GM12878 (cell line): Measurements from ENCODE around the gene DUS2. TPM values are rescaled to one million over a fixed set of nuclear protein-coding genes. Genes with fewer than 3 reads are reported as not detected.

Experiments
- ATAC-seq: fragments of 200-7000 bp; cut with Tn5 transposase; 3 replicates; pipeline ENCODE4 v1.9.1; 2020; ENCODE audit warnings: mild to moderate bottlenecking, moderate library complexity
- BruUV-seq: library from RNA; stranded (reverse); fragments of 400-500 nt; replicated peaks from 2 replicates; lab custom pipeline; 2021; lab: Mats Ljungman, UMichigan
- CTCF ChIA-PET: fragments of 300-600 bp; sonication (Branson Sonifier 250); formaldehyde crosslinking; extraction: SDS; loops from one replicate; lab custom pipeline; 2021; ENCODE audit warnings: inconsistent platforms; lab: Yijun Ruan, JAX
- POLR2A ChIA-PET: fragments of 350-600 bp; formaldehyde crosslinking; extraction: SDS; loops from one replicate; lab custom pipeline; 2021; ENCODE audit warnings: inconsistent platforms; lab: Charles Lee
- RAD21 ChIA-PET: fragments of 300-600 bp; sonication (Branson Sonifier 250); formaldehyde crosslinking; loops from one replicate; lab custom pipeline; 2023; ENCODE audit warnings: antibody characterized with exemption; ENCODE audit not compliant: unreplicated experiment; lab: Charles Lee
- SMC1A ChIA-PET: fragments of 300-600 bp; sonication (Branson Sonifier 250); formaldehyde crosslinking; loops from one replicate; lab custom pipeline; 2023; ENCODE audit not compliant: unreplicated experiment, uncharacterized antibody; lab: Charles Lee
- DNase-seq: peaks from one replicate; pipeline ENCODE4 v3.0.0-alpha.2; 2011; ENCODE audit warnings: low read depth, low spot score
- FAIRE-seq: peaks from 3 replicates; lab custom pipeline; 2011; peaks lifted over from hg19 to GRCh38; lab: Jason Lieb, UNC
- H2AFZ ChIP-seq: 2 replicates; pipeline ENCODE4 v1.6.0; 2011; ENCODE audit warnings: low read depth, low read length, control low read depth; ENCODE audit not compliant: control insufficient read depth
- H3K27ac ChIP-seq: 2 replicates; pipeline ENCODE4 v1.5.1; 2011; ENCODE audit warnings: control low read depth; ENCODE audit not compliant: control insufficient read depth, insufficient read depth
- H3K27me3 ChIP-seq, 2 experiments: replicated peaks in 1 of 2; 2 replicates each; pipeline versions ENCODE4 v1.6.0 to v1.6.1; 2011; ENCODE audit warnings: low read length in 1 of 2; ENCODE audit not compliant: control insufficient read depth in 2 of 2, insufficient read depth in 2 of 2
- H3K36me3 ChIP-seq, 2 experiments: 2 replicates each; pipeline ENCODE4 v1.5.1; 2011; ENCODE audit warnings: low read length in 1 of 2; ENCODE audit not compliant: control insufficient read depth in 2 of 2, insufficient read depth in 2 of 2
- H3K4me1 ChIP-seq: 2 replicates; pipeline ENCODE4 v1.6.1; 2011; ENCODE audit warnings: mild to moderate bottlenecking, low read length, moderate library complexity, mixed read lengths; ENCODE audit not compliant: control insufficient read depth, insufficient read depth
- H3K4me2 ChIP-seq: 2 replicates; pipeline ENCODE4 v1.6.0; 2011; ENCODE audit warnings: control low read depth; ENCODE audit not compliant: control insufficient read depth, insufficient read depth
- H3K4me3 ChIP-seq: fragments of 200-600 bp; sonication (generic); 2 replicates; pipeline ENCODE4 v1.5.1; 2016
- H3K79me2 ChIP-seq: 2 replicates; pipeline ENCODE4 v1.6.0; 2011; ENCODE audit warnings: low read length; ENCODE audit not compliant: control insufficient read depth, insufficient read depth
- H3K9ac ChIP-seq: 2 replicates; pipeline ENCODE4 v1.8.0; 2011; ENCODE audit warnings: low read length, control low read depth, mixed read lengths; ENCODE audit not compliant: control insufficient read depth, insufficient read depth
- H3K9me3 ChIP-seq: replicated peaks from 3 replicates; pipeline ENCODE4 v1.5.1; 2011; ENCODE audit warnings: mild to moderate bottlenecking, low read length; ENCODE audit not compliant: control insufficient read depth, insufficient read depth
- H4K20me1 ChIP-seq: 2 replicates; pipeline ENCODE4 v1.6.0; 2011; ENCODE audit not compliant: control insufficient read depth, insufficient read depth
- MEF2A ChIP-seq: IDR thresholded peaks from 2 replicates; pipeline ENCODE4 v1.6.1; 2011; ENCODE audit warnings: low read depth, mild to moderate bottlenecking, low read length, moderate library complexity; ENCODE audit not compliant: insufficient read depth
- MEF2B ChIP-seq: fragments of 450-650 bp; IDR thresholded peaks from 2 replicates; pipeline ENCODE4 v1.6.1; 2018; ENCODE audit warnings: mild to moderate bottlenecking, moderate library complexity; ENCODE audit not compliant: partially characterized antibody, poor library complexity, severe bottlenecking
- MXI1 ChIP-seq: fragments of 150-350 bp; IDR thresholded peaks from 2 replicates; pipeline ENCODE4 v1.6.1; 2011; ENCODE audit warnings: low read depth, mild to moderate bottlenecking, inconsistent platforms, low read length, improper control_type of control experiment
- NBN ChIP-seq: fragments of 450-650 bp; IDR thresholded peaks from 2 replicates; pipeline ENCODE4 v1.6.1; 2016
- PAX5 ChIP-seq: IDR thresholded peaks from 2 replicates; pipeline ENCODE4 v1.6.1; 2011; ENCODE audit warnings: low read depth, low read length, borderline replicate concordance
- RAD51 ChIP-seq: fragments of 450-650 bp; IDR thresholded peaks from 2 replicates; pipeline ENCODE4 v1.6.1; 2016; ENCODE audit warnings: moderate library complexity, mild to moderate bottlenecking, inconsistent platforms
- RUNX3 ChIP-seq: IDR thresholded peaks from 2 replicates; pipeline ENCODE4 v1.6.1; 2012; ENCODE audit warnings: low read length, inconsistent platforms
- USF2 ChIP-seq: IDR thresholded peaks from 2 replicates; pipeline ENCODE4 v1.6.1; 2011; ENCODE audit warnings: low read depth, low read length, improper control_type of control experiment, borderline replicate concordance
- ZNF384 ChIP-seq: IDR thresholded peaks from 2 replicates; pipeline ENCODE4 v1.6.1; 2012; ENCODE audit warnings: low read depth, mild to moderate bottlenecking, low read length, improper control_type of control experiment, borderline replicate concordance
- WGBS: methylation state at CpG from one replicate; pipeline ENCODE4 v1.1.6; 2016; ENCODE audit warnings: low lambda C conversion rate; ENCODE audit not compliant: insufficient replicate concordance, insufficient coverage; ENCODE audit errors: missing lambda C conversion rate; 5-methylcytosine and 5-hydroxymethylcytosine counted together
- in situ Hi-C: fragments of 300-500 bp; cut with MboI; formaldehyde crosslinking; loops from 9 replicates; pipeline ENCODE4 v1.14.3; 2018; ENCODE audit warnings: mixed read lengths
- intact Hi-C: fragments of 100-400 bp; cut with micrococcal nuclease; formaldehyde crosslinking; loops from one replicate; pipeline ENCODE4 v1.14.2; 2022; ENCODE audit not compliant: unreplicated experiment
- polyA plus RNA-seq, 11 experiments: library from polyadenylated mRNA; depleted of rRNA in 4 of 11; unstranded in 6 of 11; stranded (reverse) in 5 of 11; fragments of >200 nt; fragmentation: Nextera tagmentation in 4 of 11; fragmentation: Illumina TruSeq in 1 of 11; extraction: Ambion mirVana in 4 of 11; extraction: Trizol in 1 of 11; gene quantifications; 1 replicate in 1 of 11; 2 replicates in 10 of 11; pipeline versions ENCODE4 v1.2.1 to v1.2.3, GENCODE V29; 2011 to 2016; ENCODE audit warnings: inconsistent platforms in 2 of 11, missing spikeins in 2 of 11, low read depth in 1 of 11
- total RNA-seq, 4 experiments: library from RNA; depleted of rRNA in 3 of 4; stranded (reverse); fragments of >200 nt in 3 of 4; fragmentation: Illumina TruSeq in 1 of 4; extraction: Trizol in 1 of 4; gene quantifications; 2 replicates each; pipeline versions ENCODE4 v1.2.1 to v1.2.3, GENCODE V29; 2013 to 2021
- TF ChIP-seq, protein P1 (sequence below): IDR thresholded peaks from 2 replicates; pipeline ENCODE4 v1.6.1; 2011; ENCODE audit warnings: borderline replicate concordance, low read depth, mild to moderate bottlenecking, moderate library complexity, mixed read lengths, low read length; ENCODE audit not compliant: insufficient read depth; ENCODE audit errors: extremely low read length
- TF ChIP-seq, protein P2 (sequence below): IDR thresholded peaks from 2 replicates; pipeline ENCODE4 v1.6.1; 2012; ENCODE audit warnings: improper control_type of control experiment, low read depth, low read length; ENCODE audit not compliant: insufficient replicate concordance
- TF ChIP-seq, protein P3 (sequence below): fragments of 450-650 bp; IDR thresholded peaks from 2 replicates; pipeline ENCODE4 v1.6.1; 2017; ENCODE audit warnings: mild to moderate bottlenecking, low read depth, inconsistent platforms; ENCODE audit not compliant: poor library complexity, severe bottlenecking

Gene DUS2
- total and polyA plus RNA-seq, 10 of the 15 experiments (the other 5 are each of a cell fraction or from before 2014, with no cell fraction given): 4.8 to 32.3 (median 25.5) TPM

GRCh38 chr16:67989322-67990017 lies 33.6 kb upstream of the DUS2 start:
- no peak overlapping the region for H3K4me3 ChIP-seq
- POLR2A ChIA-PET: interaction anchor here (1.4 to 1.5 kb wide), 2 partner anchors 24 to 85 kb away, joined by 5 to 6 read pairs; no protein-coding TSS in a partner anchor
- no peaks in the 10 kb centered on the region for H3K36me3 ChIP-seq
- ATAC-seq (peak; percentile 42), DNase-seq (no peak), FAIRE-seq (no peak)
- H3K4me2 ChIP-seq: peak overlapping the region; percentile 27
- in situ Hi-C loops (loop anchor here (5.0 kb wide), 1 partner anchor 238 kb away; no protein-coding TSS in a partner anchor), intact Hi-C loops (no loop called here)
- H3K9ac ChIP-seq: no peak overlapping the region
- H3K27ac ChIP-seq: no peak overlapping the region
- H3K4me1 ChIP-seq: peaks cover 42% of the 10 kb centered on the region
- WGBS: 37% methylated on average over 8 of the region's 8 CpGs
- no peaks in the 10 kb centered on the region for H3K9me3 ChIP-seq
- no TSS peak for BruUV-seq
- SMC1A ChIA-PET: interaction anchor here (1.1 kb wide), 1 partner anchor 49 kb away, joined by 3 read pairs; no protein-coding TSS in a partner anchor
- H4K20me1 ChIP-seq: no peaks in the 10 kb centered on the region
- RAD21 ChIA-PET: interaction anchor here (0.8 to 2.1 kb wide), 3 partner anchors 23 to 51 kb away, joined by 3 to 6 read pairs (median 4); partner anchors contain the start of genes DDX28 and DUS2
- no peaks in the 10 kb centered on the region for H3K79me2 ChIP-seq
- no peaks in the 10 kb centered on the region for H3K27me3 ChIP-seq
- H2AFZ ChIP-seq: no peak overlapping the region
- CTCF ChIA-PET: interaction anchor here (0.9 to 1.3 kb wide), 5 partner anchors 33 to 239 kb away, joined by 4 to 7 read pairs (median 4); partner anchors contain the start of genes DDX28 and DUS2
- TF ChIP-seq MXI1 (0 out of 2 replicates have a peak, but pooled peaks have one; percentile 35), ZNF384 (peak; percentile 70; the same call in 1 of the 2 replicates), USF2 (peak; percentile 63), NBN (peak; percentile 50; the same call in 1 of the 2 replicates), PAX5 (0 out of 2 replicates have a peak, but pooled peaks have one; percentile 26), RUNX3 (peak; percentile 78), MEF2B (peak; percentile 80), RAD51 (peak; percentile 87), MEF2A (0 out of 2 replicates have a peak, but pooled peaks have one; percentile 19)
- TF ChIP-seq, protein P1, sequence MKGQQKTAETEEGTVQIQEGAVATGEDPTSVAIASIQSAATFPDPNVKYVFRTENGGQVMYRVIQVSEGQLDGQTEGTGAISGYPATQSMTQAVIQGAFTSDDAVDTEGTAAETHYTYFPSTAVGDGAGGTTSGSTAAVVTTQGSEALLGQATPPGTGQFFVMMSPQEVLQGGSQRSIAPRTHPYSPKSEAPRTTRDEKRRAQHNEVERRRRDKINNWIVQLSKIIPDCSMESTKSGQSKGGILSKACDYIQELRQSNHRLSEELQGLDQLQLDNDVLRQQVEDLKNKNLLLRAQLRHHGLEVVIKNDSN: peak; percentile 45
- TF ChIP-seq, protein P2, sequence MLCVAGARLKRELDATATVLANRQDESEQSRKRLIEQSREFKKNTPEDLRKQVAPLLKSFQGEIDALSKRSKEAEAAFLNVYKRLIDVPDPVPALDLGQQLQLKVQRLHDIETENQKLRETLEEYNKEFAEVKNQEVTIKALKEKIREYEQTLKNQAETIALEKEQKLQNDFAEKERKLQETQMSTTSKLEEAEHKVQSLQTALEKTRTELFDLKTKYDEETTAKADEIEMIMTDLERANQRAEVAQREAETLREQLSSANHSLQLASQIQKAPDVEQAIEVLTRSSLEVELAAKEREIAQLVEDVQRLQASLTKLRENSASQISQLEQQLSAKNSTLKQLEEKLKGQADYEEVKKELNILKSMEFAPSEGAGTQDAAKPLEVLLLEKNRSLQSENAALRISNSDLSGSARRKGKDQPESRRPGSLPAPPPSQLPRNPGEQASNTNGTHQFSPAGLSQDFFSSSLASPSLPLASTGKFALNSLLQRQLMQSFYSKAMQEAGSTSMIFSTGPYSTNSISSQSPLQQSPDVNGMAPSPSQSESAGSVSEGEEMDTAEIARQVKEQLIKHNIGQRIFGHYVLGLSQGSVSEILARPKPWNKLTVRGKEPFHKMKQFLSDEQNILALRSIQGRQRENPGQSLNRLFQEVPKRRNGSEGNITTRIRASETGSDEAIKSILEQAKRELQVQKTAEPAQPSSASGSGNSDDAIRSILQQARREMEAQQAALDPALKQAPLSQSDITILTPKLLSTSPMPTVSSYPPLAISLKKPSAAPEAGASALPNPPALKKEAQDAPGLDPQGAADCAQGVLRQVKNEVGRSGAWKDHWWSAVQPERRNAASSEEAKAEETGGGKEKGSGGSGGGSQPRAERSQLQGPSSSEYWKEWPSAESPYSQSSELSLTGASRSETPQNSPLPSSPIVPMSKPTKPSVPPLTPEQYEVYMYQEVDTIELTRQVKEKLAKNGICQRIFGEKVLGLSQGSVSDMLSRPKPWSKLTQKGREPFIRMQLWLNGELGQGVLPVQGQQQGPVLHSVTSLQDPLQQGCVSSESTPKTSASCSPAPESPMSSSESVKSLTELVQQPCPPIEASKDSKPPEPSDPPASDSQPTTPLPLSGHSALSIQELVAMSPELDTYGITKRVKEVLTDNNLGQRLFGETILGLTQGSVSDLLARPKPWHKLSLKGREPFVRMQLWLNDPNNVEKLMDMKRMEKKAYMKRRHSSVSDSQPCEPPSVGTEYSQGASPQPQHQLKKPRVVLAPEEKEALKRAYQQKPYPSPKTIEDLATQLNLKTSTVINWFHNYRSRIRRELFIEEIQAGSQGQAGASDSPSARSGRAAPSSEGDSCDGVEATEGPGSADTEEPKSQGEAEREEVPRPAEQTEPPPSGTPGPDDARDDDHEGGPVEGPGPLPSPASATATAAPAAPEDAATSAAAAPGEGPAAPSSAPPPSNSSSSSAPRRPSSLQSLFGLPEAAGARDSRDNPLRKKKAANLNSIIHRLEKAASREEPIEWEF: no peak
- TF ChIP-seq, protein P3, sequence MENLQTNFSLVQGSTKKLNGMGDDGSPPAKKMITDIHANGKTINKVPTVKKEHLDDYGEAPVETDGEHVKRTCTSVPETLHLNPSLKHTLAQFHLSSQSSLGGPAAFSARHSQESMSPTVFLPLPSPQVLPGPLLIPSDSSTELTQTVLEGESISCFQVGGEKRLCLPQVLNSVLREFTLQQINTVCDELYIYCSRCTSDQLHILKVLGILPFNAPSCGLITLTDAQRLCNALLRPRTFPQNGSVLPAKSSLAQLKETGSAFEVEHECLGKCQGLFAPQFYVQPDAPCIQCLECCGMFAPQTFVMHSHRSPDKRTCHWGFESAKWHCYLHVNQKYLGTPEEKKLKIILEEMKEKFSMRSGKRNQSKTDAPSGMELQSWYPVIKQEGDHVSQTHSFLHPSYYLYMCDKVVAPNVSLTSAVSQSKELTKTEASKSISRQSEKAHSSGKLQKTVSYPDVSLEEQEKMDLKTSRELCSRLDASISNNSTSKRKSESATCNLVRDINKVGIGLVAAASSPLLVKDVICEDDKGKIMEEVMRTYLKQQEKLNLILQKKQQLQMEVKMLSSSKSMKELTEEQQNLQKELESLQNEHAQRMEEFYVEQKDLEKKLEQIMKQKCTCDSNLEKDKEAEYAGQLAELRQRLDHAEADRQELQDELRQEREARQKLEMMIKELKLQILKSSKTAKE: peak; percentile 23
